Measurements from ENCODE around the gene FAM236A.
"Not testable (repeated sequence)": the region's sequence is repeated elsewhere in the genome, so short reads cannot be mapped to it uniquely, and the experiment has no call there.

DNA sequence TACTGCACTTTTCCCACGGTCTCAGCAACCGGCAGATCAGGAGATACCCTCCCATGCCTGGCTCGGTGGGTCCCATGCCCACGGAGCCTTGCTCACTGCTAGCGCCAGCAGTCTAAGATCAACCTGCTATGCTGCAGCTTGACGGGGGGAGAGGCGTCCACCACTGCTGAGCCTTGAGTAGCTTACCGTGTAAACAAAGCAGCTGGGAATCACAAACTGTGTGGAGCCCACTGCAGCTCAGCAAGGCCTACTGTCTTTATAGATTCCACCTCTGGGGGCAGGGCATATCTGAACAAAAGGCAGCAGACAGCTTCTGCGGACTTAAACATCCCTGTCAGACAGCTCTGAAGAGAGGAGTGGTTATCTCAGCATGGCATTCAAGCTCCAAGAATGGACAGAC, 22.0 kb downstream of the FAM236A start:
- TF ChIP-seq, protein P1, sequence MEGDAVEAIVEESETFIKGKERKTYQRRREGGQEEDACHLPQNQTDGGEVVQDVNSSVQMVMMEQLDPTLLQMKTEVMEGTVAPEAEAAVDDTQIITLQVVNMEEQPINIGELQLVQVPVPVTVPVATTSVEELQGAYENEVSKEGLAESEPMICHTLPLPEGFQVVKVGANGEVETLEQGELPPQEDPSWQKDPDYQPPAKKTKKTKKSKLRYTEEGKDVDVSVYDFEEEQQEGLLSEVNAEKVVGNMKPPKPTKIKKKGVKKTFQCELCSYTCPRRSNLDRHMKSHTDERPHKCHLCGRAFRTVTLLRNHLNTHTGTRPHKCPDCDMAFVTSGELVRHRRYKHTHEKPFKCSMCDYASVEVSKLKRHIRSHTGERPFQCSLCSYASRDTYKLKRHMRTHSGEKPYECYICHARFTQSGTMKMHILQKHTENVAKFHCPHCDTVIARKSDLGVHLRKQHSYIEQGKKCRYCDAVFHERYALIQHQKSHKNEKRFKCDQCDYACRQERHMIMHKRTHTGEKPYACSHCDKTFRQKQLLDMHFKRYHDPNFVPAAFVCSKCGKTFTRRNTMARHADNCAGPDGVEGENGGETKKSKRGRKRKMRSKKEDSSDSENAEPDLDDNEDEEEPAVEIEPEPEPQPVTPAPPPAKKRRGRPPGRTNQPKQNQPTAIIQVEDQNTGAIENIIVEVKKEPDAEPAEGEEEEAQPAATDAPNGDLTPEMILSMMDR (conservative IDR thresholded peaks at IDR 0.05): not testable (repeated sequence)
- not testable (repeated sequence) for TF ChIP-seq EZH2 (IDR thresholded peaks at IDR 0.05; ENCODE audit: low read depth)

Measured in PC-9 (cell line).